Measurements from ENCODE around the gene OR51S1.
"Not testable (repeated sequence)": the region's sequence is repeated elsewhere in the genome, so short reads cannot be mapped to it uniquely, and the experiment has no call there.

Gene OR51S1

GRCh38 chr11:4808476-4808875 lies 40.5 kb downstream of the OR51S1 start:
- DNase-seq (ENCODE audit: low spot score) = no peak

DNA sequence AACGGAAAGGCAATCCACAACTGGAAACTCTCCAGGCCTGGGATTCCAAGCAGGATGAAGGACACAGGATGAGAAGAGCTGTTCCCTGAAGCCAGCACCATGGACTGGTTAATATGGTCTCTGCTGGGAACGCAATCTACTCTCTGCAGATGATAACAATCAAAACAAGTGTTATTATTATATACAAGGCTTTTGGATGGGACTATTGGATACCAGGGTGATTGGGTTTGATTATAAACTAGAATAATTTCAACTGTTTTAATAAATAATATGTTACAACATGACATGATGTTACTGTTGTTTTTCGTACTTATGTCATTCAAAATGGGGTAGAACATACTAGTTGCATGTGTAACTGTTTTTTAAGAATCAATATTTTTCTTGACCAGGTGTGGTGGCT lies 44.7 kb downstream of the OR51S1 start, which contains the start of gene OR52R1:
Gene OR52R1, minus strand, starts transcription at position 101 of the 400 bp plus-strand sequence. Its CDS starts 0 bp downstream, at position 101.
- DNase-seq (ENCODE audit: low spot score) = no peak

DNA sequence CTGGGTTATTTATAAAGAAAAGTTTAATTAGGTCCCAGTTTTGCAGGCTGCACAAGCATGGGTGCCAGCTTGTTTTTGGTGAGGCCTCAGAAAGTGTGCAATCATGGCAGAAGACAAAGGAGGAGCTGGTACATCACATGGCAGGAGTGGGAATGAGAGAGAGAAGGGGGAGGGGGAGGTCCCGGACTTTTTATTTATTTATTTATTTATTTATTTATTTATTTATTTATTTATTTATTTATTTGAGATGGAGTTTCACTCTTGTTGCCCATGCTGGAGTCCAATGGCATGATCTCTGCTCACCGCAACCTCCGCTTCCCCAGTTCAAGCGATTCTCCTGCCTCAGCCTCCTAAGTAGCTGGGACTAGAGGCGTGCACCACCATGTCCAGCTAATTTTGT lies 47.7 kb downstream of the OR51S1 start:
- DNase-seq (ENCODE audit: low spot score) = not testable (repeated sequence)

DNA sequence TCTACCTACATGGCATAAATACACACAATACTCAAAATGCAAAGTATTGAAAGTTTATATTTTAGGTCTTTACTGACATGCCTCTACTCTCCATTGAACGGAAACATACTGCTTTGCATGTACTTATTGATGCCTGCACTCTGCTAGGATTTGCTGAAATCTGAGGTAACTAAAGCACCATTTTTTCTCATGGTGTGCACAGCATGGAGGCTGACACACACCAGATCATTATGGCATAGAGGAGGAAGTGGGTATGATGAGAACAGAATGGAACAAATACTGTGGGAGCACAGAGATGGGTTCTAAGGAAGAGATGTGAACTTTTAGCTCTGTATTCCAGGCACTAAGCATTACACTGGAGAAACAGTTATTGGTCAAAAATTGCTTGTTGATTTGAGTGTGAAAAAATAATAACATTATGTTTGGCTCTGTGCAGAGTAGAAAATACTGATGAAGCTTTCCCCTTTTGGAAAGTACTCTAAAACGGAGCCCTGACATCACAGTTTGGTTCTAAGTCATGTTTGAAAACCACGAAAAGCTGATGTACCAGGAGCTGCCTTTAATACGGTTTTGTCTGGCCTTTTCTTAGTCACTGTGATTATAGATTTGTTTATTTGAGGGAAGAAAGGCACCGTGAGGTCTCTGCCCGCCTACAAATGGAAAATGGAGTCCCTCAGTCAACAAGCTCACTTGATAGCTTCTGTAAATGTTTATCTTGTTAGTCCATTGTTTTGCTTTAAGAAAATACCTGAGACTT lies 50.4 kb downstream of the OR51S1 start:
- DNase-seq (ENCODE audit: low spot score) = no peak
